Eye (tissue), 1 donor: ENCODE measurements around the gene PDS5A.
"Not testable (repeated sequence)": the region's sequence is repeated elsewhere in the genome, so short reads cannot be mapped to it uniquely, and the experiment has no call there.

ENCODE experiments used
- DNase-seq: peaks from one replicate; pipeline ENCODE4 v3.0.0-alpha.2; 2015

PDS5A gene

GRCh38 chr4:39899291-39899690 is 78.4 kb downstream of the PDS5A start:
- no peak for DNase-seq

GRCh38 chr4:39898015-39898414 is 79.7 kb downstream of the PDS5A start:
- DNase-seq: no peak

DNA sequence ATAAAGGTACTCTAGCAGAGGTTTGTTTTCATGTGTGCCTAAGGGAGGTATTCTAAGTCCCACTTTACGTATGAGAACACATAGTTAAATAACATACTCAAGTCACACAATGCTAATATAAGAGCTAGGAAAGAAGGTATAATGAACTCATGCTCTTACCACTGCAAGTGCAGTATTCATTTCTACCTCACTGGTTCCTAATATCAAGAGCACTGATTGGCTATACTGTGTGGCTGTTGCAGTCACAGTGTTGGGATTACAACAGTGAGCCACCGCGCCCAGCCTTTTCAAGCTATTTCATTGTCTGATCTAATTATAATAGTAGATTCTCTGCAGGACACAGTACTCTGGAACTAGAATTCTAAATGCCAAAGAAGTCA is 84.0 kb downstream of the PDS5A start:
- DNase-seq: no peak

DNA sequence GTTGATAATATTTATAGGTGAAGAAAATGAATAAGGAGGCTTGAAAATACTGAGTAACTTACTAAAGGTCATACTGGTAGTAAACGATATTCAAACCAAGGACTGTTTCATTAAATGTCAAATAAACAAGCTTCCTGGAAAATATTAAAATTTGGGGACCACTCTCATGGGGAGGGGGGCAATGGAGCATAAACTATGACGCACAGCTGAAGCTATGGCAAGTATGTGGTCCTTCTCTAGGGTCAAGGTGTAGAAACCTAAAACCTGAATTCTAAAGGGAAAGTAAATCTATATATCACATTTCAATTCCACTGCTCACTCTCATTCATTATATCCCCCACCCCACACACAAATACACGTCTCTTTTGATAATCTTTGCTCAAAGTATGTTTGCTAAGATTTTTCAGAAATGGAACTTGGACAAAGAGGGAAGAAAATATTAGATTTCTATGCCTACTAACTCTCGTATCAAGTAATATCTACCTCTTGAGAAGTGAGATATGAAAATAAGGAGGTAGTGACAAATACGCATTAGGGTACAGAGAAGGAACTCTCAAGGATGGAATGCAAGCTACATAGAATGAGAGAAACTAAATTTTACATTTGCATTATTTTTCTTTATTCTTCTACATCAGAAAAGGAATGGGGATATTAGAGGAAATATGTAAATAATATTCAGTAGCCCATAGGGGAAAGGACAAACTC is 84.6 kb downstream of the PDS5A start:
- DNase-seq: no peak

- DNase-seq: no peak
These were observed 88.5 kb downstream of the PDS5A start for GRCh38 chr4:39889226-39889625.

DNA sequence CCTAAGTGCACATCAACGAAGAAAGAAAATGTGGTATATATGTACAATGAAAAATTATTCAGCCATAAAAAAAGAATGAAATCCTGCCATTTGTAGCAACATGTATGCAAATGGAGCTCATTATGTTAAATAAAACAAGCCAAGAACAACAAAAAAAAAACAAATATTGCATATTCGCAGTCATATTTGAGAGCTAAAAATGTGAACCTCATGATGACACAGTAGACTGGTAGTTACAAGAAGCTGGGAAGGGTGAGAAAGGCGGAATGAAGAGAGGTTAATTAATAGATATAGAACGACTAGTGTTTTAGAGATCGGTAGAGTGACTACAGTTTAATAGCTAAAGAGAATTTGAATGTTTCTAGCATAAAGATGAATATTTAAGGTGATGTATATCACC is 89.2 kb downstream of the PDS5A start:
- no peak for DNase-seq

GRCh38 chr4:39883646-39884045 is 94.1 kb downstream of the PDS5A start:
- no peak for DNase-seq

DNA sequence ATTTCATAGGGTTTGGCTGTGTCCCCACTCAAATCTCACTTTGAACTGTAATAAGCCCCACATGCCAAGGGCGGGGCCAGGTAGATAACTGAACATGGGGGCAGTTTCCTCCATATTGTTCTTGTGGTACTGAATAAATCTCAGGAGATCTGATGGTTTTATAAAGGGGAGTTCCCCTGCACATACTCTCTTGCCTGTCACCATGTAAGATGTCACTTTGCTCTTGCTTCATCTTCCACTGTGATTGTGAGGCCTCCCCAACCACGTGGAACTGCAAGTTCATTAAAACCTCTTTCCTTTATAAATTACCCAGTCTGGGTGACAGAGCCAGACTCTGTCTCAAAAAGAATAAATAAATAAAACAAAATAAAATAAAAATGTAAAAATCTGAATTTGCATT is 95.9 kb downstream of the PDS5A start:
- no peak for DNase-seq

DNA sequence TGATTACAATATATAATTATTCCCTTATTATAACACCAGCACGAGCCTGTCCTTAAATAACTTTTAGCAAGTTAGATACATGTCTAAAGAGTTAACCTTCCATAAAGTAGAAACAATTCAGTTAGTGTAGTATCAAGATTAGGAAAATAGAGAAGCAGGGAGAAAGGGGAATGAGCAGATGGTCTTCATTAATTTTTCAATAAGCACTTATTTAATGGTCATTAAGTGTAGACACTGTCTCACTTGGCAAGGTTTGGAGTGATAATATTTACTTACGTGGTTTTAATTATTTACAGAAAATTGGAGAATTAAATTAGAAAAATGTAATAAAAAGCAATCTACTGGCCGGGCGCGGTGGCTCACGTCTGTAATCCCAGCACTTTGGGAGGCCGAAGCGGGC is 99.7 kb downstream of the PDS5A start:
- peak; percentile 4 for DNase-seq

GRCh38 chr4:39873823-39874222 is 103.9 kb downstream of the PDS5A start:
- DNase-seq: no peak

GRCh38 chr4:39865280-39865679 is 112.4 kb downstream of the PDS5A start:
- no peak for DNase-seq

GRCh38 chr4:39864391-39864790 is 113.3 kb downstream of the PDS5A start:
- DNase-seq: no peak

DNA sequence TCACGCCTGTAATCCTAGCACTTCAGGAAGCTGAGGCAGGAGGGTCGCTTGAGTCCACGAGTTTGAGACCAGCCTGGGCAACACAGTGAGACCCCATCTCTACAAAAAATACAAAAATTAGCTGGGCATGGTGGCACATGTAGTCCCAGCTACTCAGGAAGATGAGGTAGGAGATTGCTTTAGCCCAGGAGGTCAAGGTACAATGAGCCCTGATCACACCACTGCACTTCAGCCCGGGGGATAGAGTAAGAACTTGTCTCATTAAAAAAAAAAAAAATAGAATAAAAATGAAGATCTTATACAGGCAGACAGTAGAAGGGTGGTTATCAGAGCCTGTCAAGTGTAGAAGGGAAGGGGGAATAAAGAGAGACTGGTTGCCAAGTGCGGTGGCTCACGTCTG is 116.9 kb downstream of the PDS5A start:
- no peak for DNase-seq

- no peak for DNase-seq
These were observed 121.7 kb downstream of the PDS5A start for GRCh38 chr4:39855909-39856512.

DNA sequence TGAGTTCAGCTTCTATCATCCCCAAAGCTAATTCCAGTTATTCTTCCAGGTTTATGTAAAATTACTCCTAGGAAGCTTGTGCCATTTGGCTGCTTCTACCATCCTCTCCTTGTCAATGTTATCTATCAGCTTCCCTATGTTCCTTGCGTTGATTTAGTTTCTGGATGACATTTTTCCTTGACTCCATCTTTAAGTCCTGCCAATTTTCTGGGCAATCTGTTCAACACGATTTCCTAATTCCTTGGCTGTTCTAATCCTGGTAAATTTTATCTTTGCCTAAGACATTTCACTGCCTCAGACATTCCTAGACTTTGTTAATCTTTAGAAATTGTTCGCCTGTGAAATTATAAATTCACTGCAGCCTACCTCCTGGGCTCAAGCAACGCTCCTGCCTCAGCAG is 125.1 kb downstream of the PDS5A start:
- DNase-seq: no peak

GRCh38 chr4:39850727-39851126 is 127.0 kb downstream of the PDS5A start:
- no peak for DNase-seq

- no peak for DNase-seq
These were observed 131.0 kb downstream of the PDS5A start for GRCh38 chr4:39846705-39847104.

GRCh38 chr4:39846120-39846519 is 131.6 kb downstream of the PDS5A start:
- DNase-seq: no peak

DNA sequence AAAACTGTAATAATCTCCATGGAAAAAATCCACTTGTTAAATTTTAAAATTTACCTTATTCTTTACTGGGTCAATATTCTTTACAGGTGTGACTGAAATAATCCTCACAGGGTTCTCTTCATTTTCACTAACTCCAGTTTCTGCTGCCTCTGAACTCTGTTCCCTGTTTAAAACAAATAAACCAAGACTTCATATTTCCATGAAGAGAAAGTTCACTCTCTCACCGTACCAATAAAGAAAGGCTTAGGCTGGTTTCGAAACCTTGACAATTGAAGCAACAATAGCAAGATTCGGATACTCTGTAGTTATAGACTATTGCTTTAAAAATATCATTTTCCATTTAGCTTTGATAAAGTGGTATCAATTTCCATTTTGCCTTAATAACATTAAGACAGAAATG is 135.8 kb downstream of the PDS5A start:
- DNase-seq: no peak

DNA sequence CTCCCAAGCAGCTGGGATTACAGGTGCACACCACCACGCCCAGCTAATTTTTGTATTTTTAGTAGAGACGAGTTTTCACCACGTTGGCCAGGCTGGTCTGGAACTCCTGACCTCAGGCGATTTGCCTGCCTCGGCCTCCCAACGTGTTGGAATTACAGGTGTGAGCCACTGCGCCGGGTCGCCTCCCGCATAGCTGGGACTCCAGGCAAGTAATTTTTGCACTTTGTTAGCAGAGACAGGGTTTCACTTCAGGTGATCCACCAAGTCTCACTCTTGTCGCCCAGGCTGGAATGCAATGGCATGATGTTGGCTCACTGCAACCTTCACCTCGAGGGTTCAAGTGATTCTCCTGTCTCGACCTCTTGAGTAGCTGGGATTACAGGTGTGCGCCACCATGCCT is 137.2 kb downstream of the PDS5A start:
- not testable (repeated sequence) for DNase-seq

DNA sequence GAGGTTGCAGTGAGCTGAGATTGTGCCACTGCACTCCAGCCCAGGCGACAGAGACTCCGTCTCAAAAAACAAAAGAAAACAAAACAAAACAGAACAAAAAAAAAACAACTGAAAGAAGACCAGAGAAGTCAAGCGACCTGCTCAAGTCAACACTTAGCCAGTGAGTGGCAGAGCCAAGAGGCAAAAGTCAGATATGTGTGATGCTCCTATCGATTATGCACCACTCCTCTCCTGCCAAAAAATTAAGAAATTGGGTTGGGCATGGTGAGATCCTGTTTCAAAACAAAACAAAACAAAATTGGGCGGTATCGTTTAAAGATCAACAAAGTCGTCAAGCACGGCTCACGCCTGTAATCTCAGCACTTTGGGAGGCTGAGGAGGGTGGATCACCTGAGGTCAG is 137.7 kb downstream of the PDS5A start:
- no peak for DNase-seq

GRCh38 chr4:39838431-39838830 is 139.3 kb downstream of the PDS5A start:
- DNase-seq: not testable (repeated sequence)

- DNase-seq: no peak
These were observed 143.4 kb downstream of the PDS5A start for GRCh38 chr4:39834269-39834668.

DNA sequence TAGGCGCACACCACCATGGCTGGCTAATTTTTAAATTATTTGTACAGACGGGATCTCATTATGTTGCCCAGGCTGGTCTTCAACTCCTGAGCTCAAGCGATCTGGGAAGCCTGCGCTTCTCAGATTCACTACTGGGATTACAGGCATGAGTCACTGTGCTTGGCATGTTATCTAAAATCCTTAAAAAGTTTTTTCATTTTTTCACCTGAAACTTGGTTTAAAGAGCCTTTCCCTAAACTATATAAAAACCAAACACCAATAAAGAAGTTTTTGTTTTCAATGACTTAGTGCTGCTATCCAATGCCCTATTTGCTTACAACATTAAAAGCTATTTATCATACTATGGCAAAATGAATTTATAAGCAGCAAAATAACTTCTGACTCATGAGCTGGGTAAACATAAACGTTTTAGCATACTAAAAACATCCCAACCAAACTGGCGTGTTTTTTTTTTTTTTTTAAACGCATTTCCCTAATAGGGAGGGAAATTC is 151.9 kb downstream of the PDS5A start:
- no peak for DNase-seq

- no peak for DNase-seq
These were observed 152.6 kb downstream of the PDS5A start for GRCh38 chr4:39825090-39825489.
